HG02763 (cell line): ENCODE data around the gene XPA.

Experiments used
- ATAC-seq: cut with Tn5 transposase; IDR thresholded peaks from one replicate; pipeline ENCODE4 v1.9.1; 2021; ENCODE audit warnings: mild to moderate bottlenecking, moderate library complexity; ENCODE audit not compliant: unreplicated experiment

The XPA gene

DNA sequence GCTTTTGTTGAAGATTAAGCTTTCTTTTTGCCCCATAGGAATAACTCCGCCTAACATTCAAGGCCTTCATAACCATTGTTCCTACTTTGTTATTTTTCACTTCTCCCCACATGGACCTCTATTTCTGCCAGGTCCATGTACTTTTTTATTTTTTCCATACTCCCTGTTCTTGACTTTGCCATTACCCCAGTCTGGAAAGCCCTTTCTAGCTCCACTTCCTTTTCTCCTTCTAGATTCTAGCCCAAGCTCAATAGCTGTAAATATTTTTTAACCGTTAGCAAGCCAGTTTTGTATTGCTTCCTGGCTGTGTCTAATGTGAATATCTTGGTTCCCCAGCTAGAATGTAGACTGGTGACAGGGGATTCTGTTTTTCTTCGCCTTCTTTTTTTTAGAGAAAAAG, 37.4 kb downstream of the XPA start:
- ATAC-seq, result no peak

DNA sequence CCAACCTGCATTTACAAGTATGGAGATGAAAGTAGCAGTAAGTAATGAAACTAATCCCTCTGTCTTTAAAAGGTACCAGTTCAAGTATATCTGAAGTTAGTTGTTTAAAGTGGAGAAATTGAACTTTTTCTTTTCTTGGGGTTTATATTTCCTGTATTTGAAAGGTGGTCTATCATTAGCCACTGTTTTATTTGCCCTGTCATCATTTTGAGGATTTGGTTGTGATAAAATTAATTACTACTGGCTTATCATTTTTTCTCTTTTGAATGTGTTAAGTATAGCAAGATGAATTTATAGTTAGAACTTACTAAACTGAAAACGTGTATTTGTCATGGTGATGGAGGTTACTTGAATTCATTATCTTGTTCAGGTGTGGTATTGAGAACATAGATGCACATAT, 38.4 kb downstream of the XPA start:
- no peak for ATAC-seq

DNA sequence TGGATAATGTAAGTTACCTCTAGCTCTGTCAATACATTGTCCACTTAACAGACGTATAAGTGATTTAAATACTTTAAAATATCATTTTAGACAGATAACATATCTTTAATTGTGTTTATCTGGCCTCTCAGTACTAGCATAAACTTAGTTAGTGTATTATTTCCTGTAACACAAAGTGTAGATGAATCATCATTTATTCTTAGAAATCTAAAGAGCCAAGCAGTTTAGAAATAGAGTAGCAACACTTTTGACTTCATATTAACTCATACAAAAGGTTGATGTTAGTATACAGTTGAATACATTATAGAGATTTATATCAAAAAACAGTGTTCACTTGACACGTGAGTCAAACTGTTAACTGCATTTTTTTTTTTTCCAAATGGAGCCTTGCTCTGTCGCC, 45.5 kb downstream of the XPA start:
- ATAC-seq, result no peak

DNA sequence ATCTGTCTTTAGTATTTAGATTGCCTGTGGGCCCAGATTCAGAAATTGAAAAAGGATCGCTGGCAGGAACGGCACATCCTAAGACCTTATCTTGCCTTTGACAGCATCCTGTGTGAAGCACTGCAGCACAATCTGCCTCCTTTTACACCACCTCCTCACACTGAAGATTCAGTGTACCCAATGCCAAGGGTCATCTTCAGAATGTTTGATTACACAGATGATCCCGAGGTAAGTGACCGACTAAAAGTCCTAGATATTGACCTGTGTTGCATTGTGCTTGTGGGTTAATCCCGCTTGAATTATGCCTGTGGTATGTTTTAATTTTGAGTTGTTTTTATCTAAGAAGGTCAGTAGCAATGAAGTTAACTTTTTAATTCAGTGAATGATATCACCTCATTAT, 49.1 kb downstream of the XPA start:
- no peak for ATAC-seq

DNA sequence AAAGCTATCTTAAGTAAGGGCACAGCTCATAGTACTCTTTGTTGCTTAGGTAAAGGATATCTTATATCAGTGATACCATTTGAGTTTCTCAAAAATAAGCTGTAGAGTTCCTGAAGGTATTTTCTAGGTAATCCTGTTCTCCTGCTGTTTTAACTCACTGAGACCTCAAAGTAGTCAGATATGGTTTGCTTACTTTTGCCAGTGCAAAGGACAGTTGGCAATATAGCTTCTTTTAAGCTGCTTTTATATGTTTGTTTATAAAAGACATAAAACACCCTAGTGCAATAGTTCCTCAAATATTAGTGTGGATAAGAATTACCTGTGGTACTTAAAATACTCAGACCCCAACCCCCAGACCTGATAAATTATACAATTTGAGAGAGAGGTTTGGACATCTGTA, 51.4 kb downstream of the XPA start:
- ATAC-seq, result no peak

DNA sequence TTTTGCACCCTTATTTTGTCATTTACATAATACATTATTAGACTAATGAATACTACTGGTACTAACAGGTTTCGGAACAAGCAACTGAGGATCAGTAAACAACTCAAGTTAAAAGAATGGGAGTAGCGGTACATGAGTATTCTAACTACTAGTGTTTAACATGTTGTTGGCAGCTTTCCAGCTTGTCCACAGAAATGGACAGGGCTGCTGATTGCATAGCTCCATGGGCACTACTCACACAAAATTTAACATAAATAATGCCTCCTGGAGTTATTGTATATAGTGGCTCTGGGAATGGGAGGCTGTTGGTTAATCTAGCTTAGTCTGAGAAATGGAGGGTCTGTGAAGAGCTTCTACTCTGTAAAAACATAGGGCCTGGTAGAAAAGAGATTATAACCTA, 56.8 kb downstream of the XPA start:
- ATAC-seq, result no peak

DNA sequence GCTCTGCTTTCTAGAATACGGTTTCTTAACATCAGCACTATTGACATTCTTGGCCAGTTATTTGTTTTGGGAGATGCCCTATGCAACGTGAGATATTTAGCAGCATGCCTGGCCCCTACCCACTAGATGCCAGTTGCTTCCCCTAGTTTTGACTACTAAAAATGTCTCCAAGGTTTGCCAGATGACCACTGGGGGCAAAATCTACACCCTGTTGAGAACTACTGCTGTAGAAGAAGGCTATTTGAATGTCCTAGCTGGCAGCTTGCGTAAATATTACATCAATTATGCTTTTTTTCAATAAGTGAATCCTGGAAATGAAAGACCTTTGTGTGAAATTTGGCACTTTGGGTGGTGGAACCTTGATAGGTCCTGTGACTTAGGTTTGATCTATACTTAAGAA, 58.5 kb downstream of the XPA start:
- ATAC-seq, result no peak

DNA sequence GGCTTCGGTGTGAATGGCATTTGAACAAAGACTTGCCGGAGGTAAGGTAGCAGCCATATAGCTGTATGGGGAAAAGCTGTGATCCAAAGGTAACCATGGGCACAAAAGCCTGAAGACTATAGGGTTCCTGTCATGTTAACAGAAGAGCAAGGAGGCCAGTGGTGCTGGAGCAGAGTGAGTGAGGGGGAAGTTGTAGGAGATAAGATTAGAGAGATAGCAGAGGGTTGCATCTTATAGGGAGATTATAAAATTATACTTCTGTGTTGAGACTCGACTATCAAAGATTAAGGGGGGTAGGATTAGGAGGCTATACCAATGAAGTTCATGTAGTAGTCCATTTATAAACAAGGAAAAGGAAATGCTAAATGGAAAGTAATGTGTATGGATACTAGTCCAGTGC, 60.2 kb downstream of the XPA start:
- no peak for ATAC-seq

DNA sequence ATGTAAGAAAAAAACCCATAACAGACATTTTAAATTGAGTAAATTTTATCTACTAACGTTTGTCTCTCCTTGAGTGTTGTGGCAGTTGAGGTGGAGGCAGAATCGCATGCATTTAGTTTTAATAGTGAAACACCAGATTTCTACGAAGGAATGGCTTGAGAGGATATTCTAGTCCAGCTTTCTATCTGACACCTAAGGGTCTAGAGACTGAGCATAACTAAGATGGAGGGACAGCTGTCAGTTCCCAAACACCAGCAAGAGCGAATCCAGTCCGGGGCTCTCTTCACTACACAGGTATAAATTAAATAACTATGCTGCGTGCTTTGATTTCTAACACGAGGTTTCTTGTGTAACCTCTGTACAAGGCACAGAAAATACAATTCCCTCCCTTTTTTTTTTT, 62.1 kb downstream of the XPA start:
- no peak for ATAC-seq

DNA sequence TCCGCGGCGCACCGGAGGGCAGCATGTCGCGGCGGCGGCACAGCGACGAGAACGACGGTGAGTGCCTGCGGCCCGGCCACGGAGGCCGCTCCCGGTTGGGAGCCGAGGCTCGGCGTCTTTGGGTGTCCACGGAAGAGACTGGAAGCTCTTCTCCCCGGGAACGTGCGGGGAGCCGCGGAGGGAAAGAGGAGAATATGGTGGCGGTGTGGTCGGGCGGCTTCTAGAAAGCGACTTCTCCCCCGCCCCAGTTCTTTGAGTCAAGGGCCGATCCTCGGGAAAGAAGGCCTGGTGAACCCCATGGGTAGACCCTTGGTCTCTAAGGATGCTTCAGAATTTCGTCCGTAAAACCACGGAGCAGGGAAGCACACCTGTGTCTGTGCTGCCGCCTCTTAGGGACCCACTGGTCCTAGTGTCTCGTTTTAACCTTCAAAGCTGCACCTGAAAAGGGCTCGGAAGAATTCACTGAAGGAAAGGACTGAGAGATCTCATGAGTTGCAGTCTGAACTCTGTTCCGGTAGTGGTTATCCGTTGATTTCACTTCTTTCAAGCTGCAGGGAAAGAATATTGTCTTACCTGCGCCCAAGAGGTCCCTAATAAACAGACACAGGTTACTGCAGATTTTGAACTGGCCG, 63.2 kb downstream of the XPA start:
- no peak for ATAC-seq

DNA sequence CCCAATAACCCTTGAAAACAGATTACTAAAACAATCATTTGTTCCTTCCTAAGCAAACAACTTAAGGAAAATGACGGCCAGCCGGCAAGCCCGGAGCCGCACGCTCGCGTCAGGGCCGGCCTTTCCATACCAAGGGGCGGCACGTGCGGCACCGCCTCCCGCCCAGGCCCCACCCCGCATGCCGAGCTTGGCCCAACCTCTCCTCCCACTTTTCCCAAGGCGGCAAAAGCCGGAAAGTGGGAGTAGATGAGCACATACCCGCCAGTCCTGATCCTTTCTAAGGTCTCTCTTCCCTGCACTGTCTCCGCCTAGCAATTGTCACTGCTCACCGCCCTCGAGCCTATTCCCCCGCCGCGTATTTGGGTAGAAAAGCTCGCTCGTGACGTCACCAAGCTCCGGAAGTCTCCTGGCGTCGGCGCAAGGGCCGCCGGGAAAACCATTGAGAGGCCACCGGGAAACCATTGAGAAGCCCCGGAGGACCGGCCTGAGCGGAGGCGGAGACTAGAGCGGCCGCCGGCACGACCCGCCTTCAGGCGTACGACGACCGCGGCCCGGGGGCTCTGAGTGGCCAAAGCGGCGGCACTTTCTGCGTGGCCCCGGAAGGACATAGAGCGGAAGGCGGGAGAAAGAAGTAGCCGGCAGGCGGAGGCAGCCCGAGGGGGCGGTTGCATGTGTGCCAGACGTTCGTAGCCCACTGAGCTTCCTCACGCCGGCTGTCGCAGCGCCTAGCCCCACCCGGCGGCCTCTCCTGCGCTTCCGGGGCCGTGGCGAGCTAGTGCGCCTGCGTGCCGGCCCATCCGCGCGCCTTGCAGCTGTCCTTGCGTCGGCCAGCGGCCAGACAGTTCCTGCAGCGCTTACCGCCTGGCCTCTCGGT, 63.9 kb downstream of the XPA start, which contains the start of the genes NCBP1 and TSTD2:
NCBP1 (plus strand) TSS at position 837 of the 874 bp plus-strand sequence. CDS start 61 bp downstream, outside the sequence.
TSTD2 (minus strand) TSS at position 384 of the 874 bp plus-strand sequence. CDS start 5,806 bp downstream, outside the sequence.
- peak; percentile 88 for ATAC-seq

DNA sequence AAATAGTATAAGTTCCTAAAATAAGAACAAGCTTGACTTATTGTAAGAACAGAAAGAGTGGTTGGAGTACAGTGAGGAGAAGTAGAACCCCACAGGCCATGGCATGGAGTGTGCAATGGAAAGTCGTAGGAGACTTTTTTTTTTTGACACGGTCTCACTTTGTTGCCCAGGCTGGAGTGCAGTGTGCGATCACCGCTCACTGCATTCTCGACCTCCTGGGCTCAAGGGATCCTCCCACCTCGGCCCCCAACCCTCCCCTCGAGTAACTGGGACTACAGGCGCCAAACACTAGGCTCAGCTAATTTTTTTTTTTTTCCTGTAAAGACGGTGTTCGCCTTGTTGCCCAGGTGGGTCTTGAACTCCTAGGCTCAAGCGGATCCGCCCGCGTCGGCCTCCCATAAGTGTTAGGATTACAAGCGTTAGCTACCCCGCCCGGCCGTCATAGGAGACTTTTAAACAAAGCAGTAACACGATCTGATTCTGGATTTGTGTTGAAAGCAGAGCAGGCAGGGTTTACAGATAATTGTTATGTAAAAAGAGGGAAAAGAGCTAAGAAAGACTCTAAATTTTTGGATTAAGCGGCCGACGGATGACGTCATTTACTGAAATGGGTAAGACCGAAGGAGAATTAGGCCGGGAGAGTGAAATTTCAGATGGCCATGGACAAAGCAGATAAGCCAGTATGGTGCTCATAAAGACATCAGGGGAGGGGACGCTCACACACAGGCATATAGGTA, 64.7 kb downstream of the XPA start:
- peak; percentile 4 for ATAC-seq

DNA sequence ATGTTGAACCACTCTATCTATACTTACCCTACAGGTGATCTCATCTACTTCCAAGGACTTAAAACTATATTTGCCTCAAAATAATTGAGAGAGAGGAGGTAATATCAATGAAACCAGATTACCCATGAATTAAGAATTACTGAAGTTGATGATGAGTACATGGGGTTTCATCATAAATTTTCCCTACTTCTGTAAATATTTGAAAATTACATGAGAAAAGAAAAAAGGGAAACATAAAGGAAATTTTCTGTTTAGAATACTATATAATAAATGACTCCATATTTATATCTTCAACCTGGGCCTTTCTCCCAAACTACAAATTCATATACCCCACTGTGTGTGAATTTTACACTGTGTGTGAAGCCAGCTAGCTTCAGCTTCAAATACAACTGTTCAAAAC, 66.5 kb downstream of the XPA start:
- ATAC-seq, result no peak

DNA sequence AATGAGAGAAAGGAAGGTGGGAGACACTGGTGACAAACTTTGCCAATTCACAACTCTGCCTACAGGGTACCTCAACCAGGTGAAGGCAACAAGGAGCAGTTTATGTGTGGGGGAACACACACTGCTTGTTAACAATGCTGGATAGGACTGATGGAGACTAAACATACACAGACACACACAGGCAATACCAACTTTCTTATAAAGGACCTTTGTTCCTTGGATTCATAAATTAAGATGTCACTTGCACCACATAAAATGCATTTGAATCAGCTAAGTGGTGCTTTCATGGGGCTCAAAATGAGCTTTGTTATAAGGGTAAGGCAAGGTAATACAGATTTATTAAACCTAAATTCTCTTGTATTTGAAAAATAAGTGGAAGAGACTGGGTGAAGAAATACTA, 68.0 kb downstream of the XPA start:
- no peak for ATAC-seq

DNA sequence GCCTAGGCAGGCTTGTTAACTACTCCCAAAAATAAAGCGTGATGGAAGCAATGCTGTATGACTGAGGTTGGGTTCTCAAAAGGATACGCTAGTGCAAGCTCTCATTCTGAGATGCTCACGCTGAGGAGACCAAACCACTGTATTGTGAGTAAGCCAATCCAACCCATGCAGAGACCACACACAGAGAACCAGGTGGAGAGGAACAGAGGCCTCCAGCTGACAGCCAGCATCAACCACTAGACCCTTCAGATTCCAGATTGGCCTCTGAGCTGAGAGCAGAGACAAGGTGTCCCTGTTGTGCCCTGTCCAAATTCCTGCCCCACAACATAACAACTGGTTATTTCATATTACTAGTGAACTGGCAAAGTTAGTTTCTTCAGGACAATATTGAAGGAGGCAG, 68.5 kb downstream of the XPA start:
- no peak for ATAC-seq

DNA sequence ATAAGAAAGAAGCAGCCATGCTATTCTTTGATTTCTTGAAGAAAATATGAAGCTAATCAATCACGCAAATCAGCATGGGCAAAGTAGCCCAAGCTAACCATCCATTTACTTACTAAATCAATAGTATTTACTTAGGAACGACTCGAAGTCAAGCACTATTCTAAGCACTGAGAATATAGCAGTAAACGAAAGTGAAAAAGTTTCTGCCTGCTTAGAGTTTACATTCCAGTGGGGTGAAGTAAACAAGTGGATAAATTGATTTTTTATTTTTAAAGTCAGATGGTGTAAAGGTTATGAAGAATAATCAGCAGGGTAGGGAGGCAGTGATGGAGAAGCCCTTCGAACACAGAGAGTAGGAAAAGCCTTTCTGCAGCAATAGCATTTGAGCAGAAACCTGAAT, 69.5 kb downstream of the XPA start:
- no peak for ATAC-seq

DNA sequence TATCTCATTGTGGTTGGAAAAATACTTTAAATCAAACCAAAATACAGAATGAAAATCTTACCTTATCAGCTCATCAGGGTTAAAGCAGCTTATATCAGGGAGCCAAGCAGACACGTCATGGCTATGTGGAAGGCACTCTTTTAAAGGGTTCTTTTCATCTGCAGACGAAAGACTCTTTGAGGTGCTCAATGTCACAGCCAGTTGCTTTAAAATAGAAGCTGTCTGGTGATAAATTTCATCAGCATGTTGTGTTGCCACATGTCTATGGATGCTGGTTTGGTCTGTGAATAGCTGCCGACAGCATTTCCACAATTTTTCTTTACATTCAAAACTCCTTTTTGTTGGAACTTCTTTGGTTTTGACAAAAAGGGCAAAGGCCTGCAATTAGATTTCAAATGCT, 71.5 kb downstream of the XPA start:
- ATAC-seq, result no peak
